A673 (cell line): ENCODE data around the gene LRP2. TPM values are rescaled to one million over a fixed set of nuclear protein-coding genes. Genes with fewer than 3 reads are reported as not detected.

Source experiments
- BruUV-seq: library from RNA; stranded (reverse); fragments of 400-500 nt; replicated peaks from 2 replicates; lab custom pipeline; 2021; lab: Mats Ljungman, UMichigan
- CTCF ChIA-PET: fragments of 300-600 bp; sonication (Branson Sonifier 250); formaldehyde crosslinking; loops from one replicate; lab custom pipeline; 2022; ENCODE audit warnings: antibody characterized with exemption; lab: Charles Lee
- POLR2A ChIA-PET: fragments of 300-600 bp; sonication (Branson Sonifier 250); formaldehyde crosslinking; loops from one replicate; lab custom pipeline; 2022; ENCODE audit warnings: antibody characterized with exemption; ENCODE audit not compliant: low non-redundant PET; lab: Charles Lee
- DNase-seq: peaks from one replicate; pipeline ENCODE4 v3.0.0-alpha.2; 2015; ENCODE audit warnings: low spot score
- H3K27ac ChIP-seq: fragments of 200-600 bp; sonication (generic); 2 replicates; pipeline ENCODE4 v1.5.1; 2016; ENCODE audit warnings: mixed run types, low read depth, mild to moderate bottlenecking, mixed read lengths, antibody characterized with exemption, low read length; ENCODE audit not compliant: poor library complexity, severe bottlenecking
- H3K27me3 ChIP-seq: fragments of 200-600 bp; sonication (generic); replicated peaks from 2 replicates; pipeline ENCODE4 v1.6.1; 2017; ENCODE audit warnings: mixed run types, low read depth, mild to moderate bottlenecking, mixed read lengths, antibody characterized with exemption, low read length; ENCODE audit not compliant: insufficient read depth, poor library complexity
- H3K36me3 ChIP-seq: fragments of 200-600 bp; sonication (generic); 2 replicates; pipeline ENCODE4 v1.6.1; 2016; ENCODE audit warnings: mixed run types, mild to moderate bottlenecking, mixed read lengths, antibody characterized with exemption, low read length; ENCODE audit not compliant: insufficient read depth, poor library complexity, severe bottlenecking
- H3K4me1 ChIP-seq: fragments of 200-600 bp; sonication (generic); 2 replicates; pipeline ENCODE4 v1.6.1; 2017; ENCODE audit warnings: mixed run types, mild to moderate bottlenecking, mixed read lengths, antibody characterized with exemption, low read length; ENCODE audit not compliant: insufficient read depth, poor library complexity, severe bottlenecking
- H3K4me3 ChIP-seq: fragments of 200-600 bp; sonication (generic); 2 replicates; pipeline ENCODE4 v1.5.1; 2016; ENCODE audit warnings: low read depth, mixed run types, mild to moderate bottlenecking, mixed read lengths, low read length; ENCODE audit not compliant: poor library complexity, severe bottlenecking
- H3K9me3 ChIP-seq: fragments of 200-600 bp; sonication (generic); 2 replicates; pipeline ENCODE4 v1.6.1; 2016; ENCODE audit warnings: mixed run types, low read depth, mild to moderate bottlenecking, mixed read lengths, antibody characterized with exemption, low read length; ENCODE audit not compliant: poor library complexity, severe bottlenecking
- EZH2 ChIP-seq: fragments of 200-600 bp; sonication (generic); IDR thresholded peaks from 2 replicates; pipeline ENCODE4 v1.6.1; 2017; ENCODE audit warnings: borderline replicate concordance, low read depth, mild to moderate bottlenecking, mixed read lengths, antibody characterized with exemption, low read length; ENCODE audit not compliant: poor library complexity, severe bottlenecking
- intact Hi-C: fragments of 100-400 bp; cut with micrococcal nuclease; formaldehyde crosslinking; loops from one replicate; pipeline ENCODE4 v1.10.0; 2022; ENCODE audit not compliant: unreplicated experiment
- total RNA-seq: library from RNA; stranded (reverse); gene quantifications from 2 replicates; pipeline ENCODE4 v1.2.3, GENCODE V29; 2021
- TF ChIP-seq, protein P1 (sequence below): fragments of 300-800, 200-600 bp; sonication (generic); conservative IDR thresholded peaks from 2 replicates; pipeline ENCODE4 v1.5.1; 2017; ENCODE audit warnings: low read depth, mild to moderate bottlenecking, antibody characterized with exemption, low read length, moderate library complexity, mixed read lengths

Gene LRP2
- total RNA-seq, 1 experiment from 2014 or later: 0.26 TPM

DNA sequence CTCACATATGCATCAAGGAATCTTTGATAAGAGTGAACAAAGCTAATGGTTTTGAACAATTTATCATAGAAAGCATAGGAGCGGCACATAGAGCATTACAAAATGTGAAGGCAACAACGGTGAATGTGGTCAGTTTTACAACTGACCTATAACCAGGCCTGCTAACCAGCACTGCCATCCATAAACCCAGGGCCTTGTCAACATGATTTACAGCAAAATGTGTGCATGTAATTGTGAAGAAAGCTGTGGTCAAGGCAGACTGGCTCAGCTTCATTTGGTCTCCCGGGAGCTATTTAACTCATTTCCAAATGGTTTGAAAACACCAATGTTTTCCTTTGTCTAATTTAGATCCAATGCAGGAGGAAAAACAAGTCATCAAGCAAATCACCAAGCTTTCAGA lies 173.2 kb downstream of the LRP2 start:
- Histone ChIP-seq H3K27me3 (peaks cover 5% of the 10 kb centered on the region), H3K27ac (no peak overlapping the region), H3K4me3 (no peak overlapping the region), H3K9me3 (no peaks in the 10 kb centered on the region), H3K4me1 (no peaks in the 10 kb centered on the region), H3K36me3 (no peaks in the 10 kb centered on the region)
- DNase-seq: no peak
- no peak for TF ChIP-seq EZH2
- TF ChIP-seq, protein P1, sequence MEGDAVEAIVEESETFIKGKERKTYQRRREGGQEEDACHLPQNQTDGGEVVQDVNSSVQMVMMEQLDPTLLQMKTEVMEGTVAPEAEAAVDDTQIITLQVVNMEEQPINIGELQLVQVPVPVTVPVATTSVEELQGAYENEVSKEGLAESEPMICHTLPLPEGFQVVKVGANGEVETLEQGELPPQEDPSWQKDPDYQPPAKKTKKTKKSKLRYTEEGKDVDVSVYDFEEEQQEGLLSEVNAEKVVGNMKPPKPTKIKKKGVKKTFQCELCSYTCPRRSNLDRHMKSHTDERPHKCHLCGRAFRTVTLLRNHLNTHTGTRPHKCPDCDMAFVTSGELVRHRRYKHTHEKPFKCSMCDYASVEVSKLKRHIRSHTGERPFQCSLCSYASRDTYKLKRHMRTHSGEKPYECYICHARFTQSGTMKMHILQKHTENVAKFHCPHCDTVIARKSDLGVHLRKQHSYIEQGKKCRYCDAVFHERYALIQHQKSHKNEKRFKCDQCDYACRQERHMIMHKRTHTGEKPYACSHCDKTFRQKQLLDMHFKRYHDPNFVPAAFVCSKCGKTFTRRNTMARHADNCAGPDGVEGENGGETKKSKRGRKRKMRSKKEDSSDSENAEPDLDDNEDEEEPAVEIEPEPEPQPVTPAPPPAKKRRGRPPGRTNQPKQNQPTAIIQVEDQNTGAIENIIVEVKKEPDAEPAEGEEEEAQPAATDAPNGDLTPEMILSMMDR: no peak
- ChIA-PET POLR2A (interaction anchor here (0.6 kb wide), 1 partner anchor 196 kb away, joined by 3 read pairs; no protein-coding TSS in a partner anchor), CTCF (no interaction called here)
- no TSS peak for BruUV-seq
- intact Hi-C loops: no loop called here

DNA sequence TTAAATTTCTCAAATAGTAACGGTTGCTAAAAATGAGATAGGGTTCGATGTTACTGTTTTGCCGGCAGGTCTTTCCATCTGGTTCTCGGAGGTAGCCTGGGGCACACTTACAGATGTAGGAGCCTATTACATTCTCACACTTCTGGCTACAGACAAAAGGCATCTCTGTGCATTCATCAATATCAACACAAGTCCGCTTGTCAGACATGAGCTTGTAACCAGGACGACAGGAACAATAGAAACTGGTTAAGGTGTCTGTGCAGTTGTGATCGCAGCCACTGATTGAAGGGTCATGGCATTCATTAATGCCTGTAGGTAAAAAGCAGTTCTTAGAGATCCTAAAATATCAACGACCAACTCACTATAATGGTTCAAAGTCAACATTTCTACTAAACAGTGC lies 176.6 kb downstream of the LRP2 start:
- H3K27me3 ChIP-seq: peaks cover 5% of the 10 kb centered on the region
- BruUV-seq: no TSS peak
- no peak for TF ChIP-seq EZH2
- TF ChIP-seq, protein P1: no peak
- no peak for DNase-seq
- POLR2A ChIA-PET: no interaction called here
- no peak overlapping the region for H3K27ac ChIP-seq
- H3K9me3 ChIP-seq: no peaks in the 10 kb centered on the region
- no peaks in the 10 kb centered on the region for H3K4me1 ChIP-seq
- intact Hi-C loops: no loop called here
- H3K4me3 ChIP-seq: no peak overlapping the region
- no peaks in the 10 kb centered on the region for H3K36me3 ChIP-seq
- CTCF ChIA-PET: no interaction called here

DNA sequence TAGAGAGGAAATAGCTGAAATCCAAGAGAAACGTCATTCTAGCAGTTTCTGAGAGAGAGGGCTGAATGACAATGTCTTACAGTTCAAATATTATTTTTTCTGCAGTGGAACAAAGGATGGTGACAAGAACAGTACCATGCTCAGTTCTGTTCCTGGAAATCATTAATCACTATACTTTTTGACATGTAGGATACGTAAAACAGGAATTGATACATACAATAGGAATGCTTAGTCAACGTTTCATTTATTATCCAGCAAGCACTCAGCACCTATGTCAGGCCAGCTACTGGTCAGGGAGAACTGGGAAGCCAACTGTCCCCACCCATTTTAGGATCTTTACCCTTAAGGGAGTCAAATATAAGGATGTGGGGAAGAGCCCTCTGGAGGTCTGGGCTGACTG lies 178.3 kb downstream of the LRP2 start:
- H3K4me1 ChIP-seq: no peaks in the 10 kb centered on the region
- CTCF ChIA-PET: no interaction called here
- BruUV-seq: no TSS peak
- TF ChIP-seq EZH2: no peak
- TF ChIP-seq, protein P1: no peak
- H3K4me3 ChIP-seq: no peak overlapping the region
- H3K36me3 ChIP-seq: no peaks in the 10 kb centered on the region
- DNase-seq: no peak
- POLR2A ChIA-PET: no interaction called here
- no peaks in the 10 kb centered on the region for H3K9me3 ChIP-seq
- H3K27me3 ChIP-seq: no peaks in the 10 kb centered on the region
- intact Hi-C loops: no loop called here
- no peak overlapping the region for H3K27ac ChIP-seq
